CD14-positive monocyte (primary cell): ENCODE measurements around the gene SETD4. TPM values are rescaled to one million over a fixed set of nuclear protein-coding genes. Genes with fewer than 3 reads are reported as not detected.

Source experiments
- DNase-seq, 3 donors: peaks; one replicate each; pipeline ENCODE4 v3.0.0-alpha.2; 2011 to 2022
- H2AFZ ChIP-seq: 2 replicates; pipeline ENCODE4 v1.6.0; 2012; ENCODE audit warnings: mild to moderate bottlenecking, low read depth, low read length, inconsistent platforms; ENCODE audit not compliant: insufficient read depth, poor library complexity, severe bottlenecking
- H3K27ac ChIP-seq, 2 donors: 1 replicate in 1 of 2; 2 replicates in 1 of 2; pipeline ENCODE4 v1.5.1; 2012 to 2013; ENCODE audit warnings: low read length in 2 of 2, control low read depth in 1 of 2, inconsistent platforms in 1 of 2, low read depth in 1 of 2, mild to moderate bottlenecking in 1 of 2
- H3K27me3 ChIP-seq, 2 donors: one replicate each; pipeline versions ENCODE4 v1.6.0 to v1.6.1; 2011 to 2013; ENCODE audit warnings: low read length in 2 of 2; ENCODE audit not compliant: control insufficient read depth in 2 of 2, insufficient read depth in 2 of 2
- H3K36me3 ChIP-seq, 2 donors: replicated peaks in 1 of 2; 1 replicate in 1 of 2; 2 replicates in 1 of 2; pipeline versions ENCODE4 v1.5.1 to v1.6.1; 2012 to 2013; ENCODE audit warnings: low read length in 2 of 2, control low read depth in 1 of 2, inconsistent platforms in 1 of 2, mild to moderate bottlenecking in 1 of 2; ENCODE audit not compliant: insufficient read depth in 2 of 2, control insufficient read depth in 1 of 2
- H3K4me1 ChIP-seq, 2 donors: 1 replicate in 1 of 2; 2 replicates in 1 of 2; pipeline versions ENCODE4 v1.5.1 to v1.6.1; 2012 to 2013; ENCODE audit warnings: low read length in 2 of 2, control low read depth in 1 of 2, inconsistent platforms in 1 of 2, mild to moderate bottlenecking in 1 of 2, moderate library complexity in 1 of 2; ENCODE audit not compliant: insufficient read depth in 2 of 2, control insufficient read depth in 1 of 2
- H3K4me2 ChIP-seq: replicated peaks from 2 replicates; pipeline ENCODE3; 2012; ENCODE audit warnings: low read length, moderate library complexity, mild to moderate bottlenecking; ENCODE audit not compliant: poor library complexity, severe bottlenecking; ENCODE audit errors: extremely low read depth
- H3K4me3 ChIP-seq, 3 experiments: fragments of 200-600 bp in 1 of 3; sonication (generic) in 1 of 3; replicated peaks in 1 of 3; 1 replicate in 2 of 3; 2 replicates in 1 of 3; pipeline ENCODE4 v1.5.1; 2011 to 2013; ENCODE audit warnings: low read length in 3 of 3, mild to moderate bottlenecking in 3 of 3, control low read depth in 2 of 3, low read depth in 2 of 3, inconsistent platforms in 1 of 3, moderate library complexity in 1 of 3
- H3K79me2 ChIP-seq: 2 replicates; pipeline ENCODE4 v1.6.0; 2012; ENCODE audit warnings: mild to moderate bottlenecking, control low read depth, inconsistent platforms, low read length, moderate library complexity; ENCODE audit not compliant: insufficient read depth
- H3K9ac ChIP-seq: 2 replicates; pipeline ENCODE4 v1.6.0; 2017; ENCODE audit warnings: low read length, mild to moderate bottlenecking; ENCODE audit not compliant: insufficient read depth, poor library complexity, severe bottlenecking
- H3K9me3 ChIP-seq, 2 donors: replicated peaks in 1 of 2; 1 replicate in 1 of 2; 2 replicates in 1 of 2; pipeline versions ENCODE4 v1.5.1 to v1.6.1; 2012 to 2013; ENCODE audit warnings: low read length in 2 of 2, control low read depth in 1 of 2; ENCODE audit not compliant: control insufficient read depth in 1 of 2, insufficient read depth in 1 of 2
- H4K20me1 ChIP-seq: 2 replicates; pipeline ENCODE4 v1.6.0; 2012; ENCODE audit warnings: mild to moderate bottlenecking, low read length, control low read depth, moderate library complexity; ENCODE audit not compliant: insufficient read depth
- H3K27ac Mint-ChIP-seq, 7 donors: one replicate each; pipeline ENCODE4 v1.8.0; 2020; ENCODE audit warnings: mild to moderate bottlenecking in 7 of 7, mixed read lengths in 7 of 7, moderate library complexity in 6 of 7, inconsistent platforms in 2 of 7
- H3K27me3 Mint-ChIP-seq, 3 donors: one replicate each; pipeline ENCODE4 v1.8.0; 2021 to 2022; ENCODE audit warnings: low read depth in 3 of 3, mild to moderate bottlenecking in 3 of 3, mixed read lengths in 3 of 3, moderate library complexity in 3 of 3, inconsistent platforms in 1 of 3
- H3K36me3 Mint-ChIP-seq, 2 donors: one replicate each; pipeline ENCODE4 v1.8.0; 2020; ENCODE audit warnings: mixed read lengths in 2 of 2, inconsistent platforms in 1 of 2, mild to moderate bottlenecking in 1 of 2
- H3K4me1 Mint-ChIP-seq: one replicate; pipeline ENCODE4 v1.8.0; 2020; ENCODE audit warnings: mild to moderate bottlenecking, mixed read lengths
- H3K4me3 Mint-ChIP-seq, 2 donors: one replicate each; pipeline ENCODE4 v1.8.0; 2020; ENCODE audit warnings: mild to moderate bottlenecking in 2 of 2, mixed read lengths in 2 of 2, moderate library complexity in 1 of 2
- H3K9me3 Mint-ChIP-seq, 7 donors: one replicate each; pipeline ENCODE4 v1.8.0; 2020 to 2022; ENCODE audit warnings: mixed read lengths in 7 of 7, mild to moderate bottlenecking in 6 of 7, moderate library complexity in 6 of 7, inconsistent platforms in 2 of 7
- WGBS: methylation state at CpG from one replicate; pipeline ENCODE4 v1.1.5; 2013; ENCODE audit warnings: missing lambda C conversion rate; ENCODE audit not compliant: insufficient coverage; 5-methylcytosine and 5-hydroxymethylcytosine counted together
- intact Hi-C, 2 donors: fragments of 100-400 bp; cut with micrococcal nuclease; formaldehyde crosslinking; loops; one replicate each; pipeline versions ENCODE4 v1.15.0 to v1.15.1; 2023
- polyA plus RNA-seq, 3 donors: library from polyadenylated mRNA; depleted of rRNA in 1 of 3; unstranded in 2 of 3; stranded (reverse) in 1 of 3; fragments of 300-500 nt in 2 of 3; fragments of >200 nt in 1 of 3; fragmentation: Illumina TruSeq in 2 of 3; gene quantifications; 1 replicate in 2 of 3; 2 replicates in 1 of 3; pipeline ENCODE4 v1.2.3, GENCODE V29; 2012 to 2021
- TF ChIP-seq, protein P1 (sequence below): fragments of 200-600 bp; IDR thresholded peaks from one replicate; pipeline ENCODE4 v1.8.0; 2022; ENCODE audit warnings: antibody characterized with exemption, mild to moderate bottlenecking

The SETD4 gene
- polyA plus RNA-seq, 3 donors, result 4.1 to 10.8 (median 4.3) TPM

DNA sequence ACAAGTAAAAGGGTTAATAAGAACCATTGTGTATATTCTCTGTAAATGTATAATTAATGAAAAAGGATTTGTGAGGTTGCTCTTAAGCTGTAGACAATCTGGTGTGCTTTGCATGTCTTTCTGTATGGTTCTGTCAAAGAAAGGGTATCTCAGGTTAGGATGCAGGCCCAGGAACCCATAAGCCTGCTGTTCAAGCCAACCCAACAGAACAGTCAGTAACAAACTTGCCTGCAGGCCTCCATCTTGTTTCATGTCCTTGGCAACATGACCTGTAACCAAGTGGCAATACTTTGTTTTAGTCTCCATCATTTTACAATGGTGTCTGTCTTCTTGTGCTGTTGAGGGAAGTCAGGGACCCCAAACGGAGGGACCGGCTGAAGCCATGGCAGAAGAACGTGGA is 38.7 kb upstream of the SETD4 start:
- no CpG with 5 or more reads among the region's 3 CpGs for WGBS
- Histone ChIP-seq H3K4me1 (peaks cover 0 to 9% of the 10 kb centered on the region in 2 donors), H3K9me3 (peaks cover 3 to 13% of the 10 kb centered on the region in 2 donors), H3K36me3 (no peaks in the 10 kb centered on the region), H3K4me3 (no peak overlapping the region), H2AFZ (no peak overlapping the region), H3K27ac (no peak overlapping the region), H3K9ac (no peak overlapping the region), H4K20me1 (no peaks in the 10 kb centered on the region), H3K27me3 (peaks cover 0 to 2% of the 10 kb centered on the region in 2 donors), H3K79me2 (no peaks in the 10 kb centered on the region), H3K4me2 (no peak overlapping the region)
- peaks cover 1 to 6% (median 2%) of the 10 kb centered on the region in 3 donors for H3K27me3 Mint-ChIP-seq
- H3K9me3 Mint-ChIP-seq, result peaks cover 3 to 17% (median 6%) of the 10 kb centered on the region in 7 donors
- DNase-seq, result no peak
- peaks cover 12% of the 10 kb centered on the region for H3K4me1 Mint-ChIP-seq
- no peak overlapping the region for H3K27ac Mint-ChIP-seq
- H3K36me3 Mint-ChIP-seq, result no peaks in the 10 kb centered on the region
- intact Hi-C loops, result no loop called here
- no peak overlapping the region for H3K4me3 Mint-ChIP-seq
- TF ChIP-seq, protein P1, sequence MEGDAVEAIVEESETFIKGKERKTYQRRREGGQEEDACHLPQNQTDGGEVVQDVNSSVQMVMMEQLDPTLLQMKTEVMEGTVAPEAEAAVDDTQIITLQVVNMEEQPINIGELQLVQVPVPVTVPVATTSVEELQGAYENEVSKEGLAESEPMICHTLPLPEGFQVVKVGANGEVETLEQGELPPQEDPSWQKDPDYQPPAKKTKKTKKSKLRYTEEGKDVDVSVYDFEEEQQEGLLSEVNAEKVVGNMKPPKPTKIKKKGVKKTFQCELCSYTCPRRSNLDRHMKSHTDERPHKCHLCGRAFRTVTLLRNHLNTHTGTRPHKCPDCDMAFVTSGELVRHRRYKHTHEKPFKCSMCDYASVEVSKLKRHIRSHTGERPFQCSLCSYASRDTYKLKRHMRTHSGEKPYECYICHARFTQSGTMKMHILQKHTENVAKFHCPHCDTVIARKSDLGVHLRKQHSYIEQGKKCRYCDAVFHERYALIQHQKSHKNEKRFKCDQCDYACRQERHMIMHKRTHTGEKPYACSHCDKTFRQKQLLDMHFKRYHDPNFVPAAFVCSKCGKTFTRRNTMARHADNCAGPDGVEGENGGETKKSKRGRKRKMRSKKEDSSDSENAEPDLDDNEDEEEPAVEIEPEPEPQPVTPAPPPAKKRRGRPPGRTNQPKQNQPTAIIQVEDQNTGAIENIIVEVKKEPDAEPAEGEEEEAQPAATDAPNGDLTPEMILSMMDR, result no peak

DNA sequence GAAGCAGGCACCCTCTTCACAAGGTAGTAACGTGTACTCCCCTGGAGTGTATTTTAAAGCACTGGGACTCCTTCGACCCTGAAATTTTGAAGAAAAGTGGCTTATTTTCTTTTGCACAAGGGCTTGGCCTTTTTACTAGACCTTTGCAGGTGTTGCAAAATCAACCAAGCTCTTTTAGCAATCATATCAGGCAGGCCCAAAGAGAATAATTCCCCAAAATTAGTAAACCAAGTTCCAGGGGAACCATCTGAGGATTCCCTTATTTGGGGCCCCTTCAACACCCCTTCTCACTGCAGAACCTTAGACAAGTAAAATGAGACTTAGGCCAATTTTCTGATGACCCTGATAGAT is 37.8 kb upstream of the SETD4 start:
- Mint-ChIP-seq H3K4me1 (peaks cover 12% of the 10 kb centered on the region), H3K9me3 (peaks cover 10 to 24% (median 15%) of the 10 kb centered on the region in 7 donors), H3K4me3 (no peak overlapping the region), H3K36me3 (peaks cover 0 to under 1% of the 10 kb centered on the region in 2 donors), H3K27ac (no peak overlapping the region), H3K27me3 (peaks cover 1 to 4% (median 2%) of the 10 kb centered on the region in 3 donors)
- Histone ChIP-seq H3K9ac (no peak overlapping the region), H4K20me1 (no peaks in the 10 kb centered on the region), H3K79me2 (no peaks in the 10 kb centered on the region), H3K27me3 (no peaks in the 10 kb centered on the region), H2AFZ (peak overlapping the region; percentile 53), H3K4me2 (no peak overlapping the region), H3K27ac (no peak overlapping the region), H3K9me3 (peaks cover 11 to 22% of the 10 kb centered on the region in 2 donors), H3K4me1 (peaks cover 0 to 9% of the 10 kb centered on the region in 2 donors), H3K4me3 (no peak overlapping the region), H3K36me3 (no peaks in the 10 kb centered on the region)
- TF ChIP-seq, protein P1, result no peak
- intact Hi-C loops, result no loop called here
- no peak for DNase-seq
- no CpG with 5 or more reads among the region's 2 CpGs for WGBS
